Stimulated activated CD8-positive, alpha-beta memory T cell treated with anti-CD3 and anti-CD28 coated beads, Interleukin-15, amount 100 ng/mL, for 4 hours (primary cell): ENCODE results near the gene TWNK.

Experiments
- DNase-seq, 2 donors: peaks; one replicate each; pipeline ENCODE4 v3.0.0-alpha.2; 2020; ENCODE audit warnings: low read depth in 2 of 2

The TWNK gene

DNA sequence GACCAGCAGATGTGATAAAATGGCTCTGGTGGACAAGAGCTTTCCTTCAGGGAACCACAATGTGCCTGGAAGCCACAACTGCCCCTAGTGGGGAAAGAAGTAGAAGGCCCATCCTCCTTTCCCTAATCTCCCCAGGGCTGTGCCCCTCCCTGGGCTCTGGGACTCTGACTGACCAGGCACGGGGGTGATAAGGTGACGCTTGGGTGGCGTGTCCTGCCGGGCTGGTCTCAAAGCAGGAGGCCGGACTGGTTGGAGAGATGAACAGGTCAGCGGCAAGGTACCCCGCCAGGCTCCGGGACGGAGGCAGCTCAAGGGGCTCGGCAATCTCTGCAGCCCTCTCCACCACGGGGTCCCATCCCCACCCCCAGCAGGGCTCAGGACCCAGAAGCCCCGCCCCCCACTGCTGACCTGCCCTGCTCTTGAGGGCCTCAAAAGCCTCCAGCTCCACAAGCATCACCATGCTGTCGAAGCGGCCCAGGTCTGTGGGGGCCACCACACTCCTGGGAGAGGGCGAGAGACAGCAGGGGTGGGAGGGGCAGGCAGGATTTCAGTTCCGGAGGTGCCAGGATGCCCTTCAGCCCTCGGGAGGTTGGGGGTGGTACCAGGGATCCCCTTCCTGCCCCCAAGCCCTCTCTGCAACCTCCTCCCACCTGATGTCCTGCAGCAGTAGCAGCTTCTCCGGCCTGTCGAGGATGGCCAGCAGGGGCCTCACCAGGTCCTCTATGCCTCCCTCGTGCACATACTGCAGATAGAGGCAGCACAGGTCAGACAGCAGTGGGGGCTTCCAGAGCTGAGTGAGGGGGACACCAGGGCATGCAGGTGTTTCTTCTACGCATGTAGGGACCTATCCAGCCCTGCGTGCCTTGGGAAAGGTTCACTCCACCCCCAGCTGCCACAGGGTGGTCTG, 24.4 kb downstream of the TWNK start:
- no peak for DNase-seq

DNA sequence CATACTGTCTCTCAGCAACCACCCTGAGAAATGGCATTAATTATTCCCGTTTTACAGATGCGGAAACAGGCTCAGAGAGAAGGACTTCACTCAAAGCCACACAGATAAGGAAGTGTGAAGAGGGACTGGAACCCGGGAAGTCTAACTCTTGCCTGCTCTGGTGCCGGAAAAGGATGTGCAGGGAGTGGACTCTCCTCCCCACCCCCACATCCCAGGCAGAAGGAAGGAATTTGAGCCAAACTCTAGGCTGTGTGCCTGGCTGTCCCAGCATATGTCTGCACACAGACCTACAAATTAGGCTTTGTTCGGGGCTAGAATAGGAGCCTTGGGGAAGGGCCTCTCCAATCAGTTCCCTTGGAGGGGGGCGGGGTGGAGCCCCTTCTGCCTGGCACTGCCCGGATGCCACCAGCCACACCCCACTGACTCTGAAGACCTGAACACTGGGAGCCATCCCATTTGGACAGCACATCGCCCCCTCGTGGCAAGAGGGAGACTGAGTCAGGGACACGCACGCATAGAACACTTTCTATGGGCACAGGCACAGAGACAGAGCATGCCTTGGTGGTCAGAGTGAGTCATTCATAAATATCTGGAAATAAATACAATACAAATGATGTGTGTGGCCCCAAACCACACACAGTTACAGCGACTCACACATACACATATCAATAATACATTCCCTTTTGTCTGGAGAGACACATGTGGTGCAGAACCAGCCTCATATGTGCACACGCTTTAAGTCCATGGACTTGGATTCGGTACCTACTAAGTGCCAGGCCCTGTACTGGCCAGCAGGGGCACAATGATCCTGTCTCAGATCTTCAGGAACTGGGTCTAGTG, 25.4 kb downstream of the TWNK start:
- DNase-seq = peak; percentile 32 to 55

- no peak for DNase-seq
Measured at GRCh38 chr10:101013365-101013825, 26.1 kb downstream of the TWNK start.

GRCh38 chr10:101014230-101014884, 27.0 kb downstream of the TWNK start:
- peak; percentile 32 to 36 for DNase-seq

- no peak for DNase-seq
Measured at GRCh38 chr10:101014966-101015581, 27.7 kb downstream of the TWNK start.

GRCh38 chr10:101015582-101015973, 28.2 kb downstream of the TWNK start:
- DNase-seq = no peak

DNA sequence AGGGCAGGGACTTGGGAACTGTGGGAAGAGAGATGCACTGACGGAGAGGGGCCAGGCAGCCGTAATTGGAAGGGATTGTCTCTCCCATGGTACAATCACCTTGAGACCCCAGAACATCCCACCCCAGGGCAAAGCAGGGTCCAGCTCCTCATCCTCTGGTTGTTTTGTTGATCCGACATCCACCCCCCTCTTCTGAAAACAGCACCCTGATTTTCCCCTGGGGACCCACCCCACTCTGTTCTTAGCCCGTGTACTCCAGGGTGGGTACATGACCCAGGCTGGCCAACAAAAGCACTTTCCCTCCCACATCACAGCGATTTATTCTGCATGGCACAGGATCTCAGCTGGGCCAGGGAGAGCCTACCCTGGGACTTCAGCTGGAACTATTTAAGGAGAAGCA, 29.5 kb downstream of the TWNK start:
- no peak for DNase-seq

- no peak for DNase-seq
Measured at GRCh38 chr10:101018118-101018599, 30.8 kb downstream of the TWNK start.

DNA sequence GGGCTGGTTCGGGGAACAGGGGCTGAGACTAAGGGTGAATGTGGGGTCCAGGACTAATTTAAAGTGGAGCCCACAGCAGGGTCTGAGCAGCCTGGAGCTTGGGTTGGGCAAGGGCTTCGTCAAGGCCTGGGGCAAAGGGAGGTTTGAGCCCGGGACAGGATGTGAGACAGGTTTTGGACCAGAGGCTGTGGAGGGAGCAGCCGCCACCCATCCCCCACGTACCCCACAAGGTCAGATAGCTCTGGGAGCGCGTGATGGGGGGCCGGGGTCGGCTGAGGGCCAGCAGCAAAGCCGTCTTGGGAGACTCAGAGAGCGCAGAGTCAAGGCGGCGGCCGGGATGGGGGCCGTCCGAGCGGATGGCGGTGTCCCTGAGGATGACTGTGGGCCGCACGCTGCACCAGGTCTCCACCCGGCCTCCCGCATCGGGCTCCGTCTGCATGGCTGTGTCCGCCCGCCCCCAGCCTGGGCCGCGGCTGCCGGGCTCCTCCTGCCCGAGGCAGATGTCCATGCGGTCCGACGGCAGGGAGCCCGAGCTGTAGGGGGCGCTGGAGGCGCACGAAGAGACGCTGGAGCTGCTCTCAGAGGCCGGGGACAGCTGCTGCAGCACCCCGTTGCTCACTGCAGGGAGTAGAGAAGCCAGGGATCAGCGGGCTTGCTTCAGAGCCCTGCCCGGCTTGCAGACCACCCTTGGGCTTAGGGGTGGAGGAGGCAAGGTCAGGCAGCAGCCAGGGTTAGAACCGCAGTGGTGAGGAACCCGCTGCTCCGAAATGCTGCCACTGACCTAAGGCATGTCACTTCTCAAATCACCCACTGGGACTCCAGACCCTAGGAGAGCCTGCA, 31.5 kb downstream of the TWNK start:
- peak; percentile 31 to 52 for DNase-seq

- no peak for DNase-seq
Measured at GRCh38 chr10:101019440-101019703, 32.0 kb downstream of the TWNK start.

GRCh38 chr10:101020427-101021075, 33.2 kb downstream of the TWNK start:
- DNase-seq = no peak

DNA sequence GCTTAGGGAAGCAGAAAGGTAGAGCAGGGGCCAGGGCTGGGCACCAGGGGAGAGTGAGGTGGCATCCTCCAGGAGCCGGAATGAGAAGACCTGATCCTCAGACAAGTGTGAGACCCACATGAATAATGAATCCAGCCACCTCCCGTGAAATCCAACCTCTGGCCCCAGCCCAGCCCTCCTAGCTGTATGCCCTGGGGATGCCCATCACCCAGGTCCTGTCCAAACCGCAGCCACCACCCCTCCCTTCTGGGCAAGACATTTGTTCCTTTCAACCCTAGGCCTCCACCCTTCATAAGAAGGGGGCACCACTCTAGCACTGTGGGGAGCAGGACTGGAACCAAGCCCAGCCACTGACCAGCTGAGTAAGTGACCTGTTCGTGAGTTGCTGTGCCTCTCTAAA, 33.9 kb downstream of the TWNK start:
- no peak for DNase-seq

GRCh38 chr10:101021692-101022251, 34.4 kb downstream of the TWNK start:
- no peak for DNase-seq

GRCh38 chr10:101022967-101023705, 35.8 kb downstream of the TWNK start:
- no peak for DNase-seq

DNA sequence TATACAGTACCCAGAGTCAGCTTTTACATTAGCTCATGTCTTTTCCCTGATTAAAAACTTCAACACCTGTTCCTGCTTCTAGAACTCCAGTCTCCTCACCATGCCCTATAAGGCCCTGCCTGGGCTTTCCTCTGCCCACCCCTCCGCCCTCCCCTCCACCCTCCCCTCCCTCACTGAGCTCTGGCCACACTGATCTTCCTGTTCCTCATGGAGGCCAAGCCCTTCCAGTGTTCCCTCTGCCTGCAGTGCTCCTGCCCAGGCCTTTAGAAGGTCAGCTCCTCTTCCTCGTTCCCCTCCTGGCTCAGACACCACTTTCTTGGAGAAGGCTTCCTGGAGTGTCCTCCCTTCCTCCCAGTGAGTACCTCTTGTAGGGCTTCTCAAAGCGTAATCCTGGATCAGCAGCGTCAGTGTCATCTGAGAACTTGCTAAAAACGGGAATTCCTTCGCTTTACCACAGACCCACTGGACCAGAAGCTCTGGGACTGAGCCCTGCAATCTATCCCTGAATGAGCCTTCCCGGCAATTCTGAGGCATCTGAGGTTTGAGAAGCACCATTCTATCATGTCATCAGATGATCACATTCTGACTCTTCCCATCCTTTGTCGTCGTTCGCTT, 39.9 kb downstream of the TWNK start:
- DNase-seq = no peak

- no peak for DNase-seq
Measured at GRCh38 chr10:101028446-101029337, 41.3 kb downstream of the TWNK start.

DNA sequence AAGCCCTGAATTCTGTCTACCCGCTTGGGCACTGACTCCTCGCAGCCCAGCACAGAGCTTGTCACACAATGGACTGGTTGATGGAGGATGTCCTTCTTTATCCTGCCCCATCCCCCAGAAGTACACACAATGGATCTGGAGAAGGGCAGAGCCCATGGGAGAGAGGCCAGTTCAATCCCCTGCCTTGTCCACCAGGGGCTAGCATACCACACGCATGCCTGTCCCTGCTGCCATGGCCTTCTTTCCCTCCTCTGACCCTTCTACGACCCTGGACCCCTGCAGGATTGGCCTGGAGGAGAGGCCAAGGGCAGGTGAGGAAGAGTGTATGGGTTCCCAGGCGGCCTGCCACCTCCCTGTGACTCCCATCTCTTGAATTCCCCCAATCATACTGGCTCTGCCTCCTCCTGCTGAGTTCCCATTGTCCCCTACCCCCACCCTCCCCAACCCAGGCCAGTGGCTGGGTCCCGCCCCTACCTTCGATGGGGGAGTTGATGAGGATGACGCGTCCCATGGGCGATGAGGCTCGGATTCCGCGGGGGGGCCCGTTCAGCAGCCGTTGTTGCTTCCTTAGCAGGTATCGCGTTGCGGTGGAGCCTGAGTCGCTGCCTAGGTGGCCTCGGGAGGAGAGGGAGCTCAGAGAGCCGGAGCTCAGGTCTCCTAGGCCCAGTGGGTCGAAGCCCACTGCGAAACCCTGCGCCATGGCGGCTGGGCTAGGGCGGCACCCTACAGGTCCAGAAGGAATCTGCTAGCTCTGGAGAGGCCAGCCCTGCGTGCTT, 42.4 kb downstream of the TWNK start:
- DNase-seq = no peak
